Activated T-cell treated with anti-CD3 and anti-CD28 coated beads, Interleukin-2, amount 50 U/mL, for 72 hours (primary cell): ENCODE results near the gene PERM1. TPM values are rescaled to one million over a fixed set of nuclear protein-coding genes. Genes with fewer than 3 reads are reported as not detected.

Source experiments
- ATAC-seq, 2 donors: fragments of 150-1000 bp; cut with Tn5 transposase; replicated peaks in 1 of 2; 2 replicates each; pipeline ENCODE4 v1.10.0; 2021; ENCODE audit warnings: moderate library complexity in 2 of 2, mild to moderate bottlenecking in 1 of 2
- DNase-seq, 2 donors: peaks; one replicate each; pipeline ENCODE4 v3.0.0; 2021 to 2022; ENCODE audit warnings: mixed read lengths in 1 of 2
- H3K27ac Mint-ChIP-seq: one replicate; pipeline ENCODE4 v1.8.0; 2022; ENCODE audit warnings: mild to moderate bottlenecking, moderate library complexity, mixed read lengths
- H3K27me3 Mint-ChIP-seq: one replicate; pipeline ENCODE4 v1.8.0; 2022; ENCODE audit warnings: low read depth, mixed read lengths
- H3K36me3 Mint-ChIP-seq, 2 donors: one replicate each; pipeline ENCODE4 v1.8.0; 2022; ENCODE audit warnings: mixed read lengths in 2 of 2, mild to moderate bottlenecking in 1 of 2; ENCODE audit not compliant: insufficient read depth in 2 of 2
- H3K4me1 Mint-ChIP-seq: one replicate; pipeline ENCODE4 v1.8.0; 2022; ENCODE audit warnings: low read depth, mixed read lengths
- H3K4me3 Mint-ChIP-seq, 2 donors: one replicate each; pipeline ENCODE4 v1.8.0; 2022; ENCODE audit warnings: mild to moderate bottlenecking in 2 of 2, mixed read lengths in 2 of 2, moderate library complexity in 2 of 2
- H3K9me3 Mint-ChIP-seq, 2 donors: one replicate each; pipeline ENCODE4 v1.8.0; 2022; ENCODE audit warnings: mixed read lengths in 2 of 2
- total RNA-seq, 2 donors: library from RNA; stranded (reverse); gene quantifications; one replicate each; pipeline ENCODE4 v1.2.3, GENCODE V29; 2022

PERM1 gene
- total RNA-seq, 2 donors from 2014 or later, result not detected

DNA sequence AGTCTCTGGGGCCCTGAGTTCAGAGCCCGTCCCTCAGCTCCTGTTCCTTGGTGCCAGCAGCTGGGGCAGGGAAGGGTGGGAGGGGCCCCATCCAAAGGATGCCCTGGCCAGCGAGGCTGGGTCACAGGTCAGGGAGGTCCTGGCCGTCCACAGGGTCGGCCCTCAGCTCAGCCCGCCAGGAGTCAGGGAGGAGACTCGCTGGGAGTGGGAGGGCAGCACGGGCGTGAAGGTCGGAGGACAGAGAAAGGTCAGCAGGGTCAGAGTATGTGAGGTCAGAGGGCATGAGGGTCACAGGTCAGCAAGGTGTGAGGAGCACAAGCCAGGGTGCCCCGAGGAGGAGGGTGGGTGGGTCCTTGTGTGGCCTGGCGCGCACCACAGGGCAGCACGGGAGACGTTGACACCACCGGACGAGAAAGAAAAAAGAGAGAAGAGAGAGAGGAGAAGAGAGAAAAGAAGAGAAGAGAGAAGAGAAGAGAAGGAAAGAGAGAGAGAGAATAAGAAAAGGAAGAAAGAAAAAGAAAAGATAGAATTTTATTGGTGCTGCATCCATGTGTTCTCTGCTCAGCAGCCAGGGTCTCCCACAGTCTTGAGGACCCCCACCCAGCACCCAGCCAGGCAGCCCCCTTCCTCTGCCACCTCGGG lies 7.1 kb downstream of the PERM1 start:
- Mint-ChIP-seq H3K4me3 (no peak overlapping the region), H3K27ac (no peak overlapping the region)
- no peak for ATAC-seq

DNA sequence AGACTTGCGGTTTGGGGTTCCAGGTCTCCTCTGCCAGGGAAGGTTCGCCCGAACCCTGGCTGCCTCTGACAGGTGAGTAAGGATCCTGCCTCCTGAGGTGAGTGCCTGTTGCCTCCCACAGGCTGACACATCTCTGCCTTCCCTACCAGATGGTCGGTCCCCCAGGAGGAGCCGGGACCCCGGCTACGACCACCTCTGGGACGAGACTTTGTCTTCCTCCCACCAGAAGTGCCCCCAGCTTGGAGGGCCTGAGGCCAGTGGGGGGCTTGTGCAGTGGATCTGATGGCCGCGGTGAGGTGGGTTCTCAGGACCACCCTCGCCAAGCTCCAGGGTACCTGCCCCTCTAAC lies 7.6 kb downstream of the PERM1 start:
- Mint-ChIP-seq H3K9me3 (peaks cover 0 to 5% of the 10 kb centered on the region in 2 donors), H3K4me3 (no peak overlapping the region), H3K4me1 (no peaks in the 10 kb centered on the region), H3K27me3 (peaks cover 21% of the 10 kb centered on the region), H3K36me3 (no peaks in the 10 kb centered on the region), H3K27ac (no peak overlapping the region)
- ATAC-seq (no peak), DNase-seq (no peak)

More for the DNA sequence above, 7.1 kb downstream of the PERM1 start:
- peaks cover 16% of the 10 kb centered on the region for H3K27me3 Mint-ChIP-seq
- no peak for DNase-seq
- no peaks in the 10 kb centered on the region for H3K9me3 Mint-ChIP-seq
- no peaks in the 10 kb centered on the region for H3K4me1 Mint-ChIP-seq
- H3K36me3 Mint-ChIP-seq, result no peaks in the 10 kb centered on the region

DNA sequence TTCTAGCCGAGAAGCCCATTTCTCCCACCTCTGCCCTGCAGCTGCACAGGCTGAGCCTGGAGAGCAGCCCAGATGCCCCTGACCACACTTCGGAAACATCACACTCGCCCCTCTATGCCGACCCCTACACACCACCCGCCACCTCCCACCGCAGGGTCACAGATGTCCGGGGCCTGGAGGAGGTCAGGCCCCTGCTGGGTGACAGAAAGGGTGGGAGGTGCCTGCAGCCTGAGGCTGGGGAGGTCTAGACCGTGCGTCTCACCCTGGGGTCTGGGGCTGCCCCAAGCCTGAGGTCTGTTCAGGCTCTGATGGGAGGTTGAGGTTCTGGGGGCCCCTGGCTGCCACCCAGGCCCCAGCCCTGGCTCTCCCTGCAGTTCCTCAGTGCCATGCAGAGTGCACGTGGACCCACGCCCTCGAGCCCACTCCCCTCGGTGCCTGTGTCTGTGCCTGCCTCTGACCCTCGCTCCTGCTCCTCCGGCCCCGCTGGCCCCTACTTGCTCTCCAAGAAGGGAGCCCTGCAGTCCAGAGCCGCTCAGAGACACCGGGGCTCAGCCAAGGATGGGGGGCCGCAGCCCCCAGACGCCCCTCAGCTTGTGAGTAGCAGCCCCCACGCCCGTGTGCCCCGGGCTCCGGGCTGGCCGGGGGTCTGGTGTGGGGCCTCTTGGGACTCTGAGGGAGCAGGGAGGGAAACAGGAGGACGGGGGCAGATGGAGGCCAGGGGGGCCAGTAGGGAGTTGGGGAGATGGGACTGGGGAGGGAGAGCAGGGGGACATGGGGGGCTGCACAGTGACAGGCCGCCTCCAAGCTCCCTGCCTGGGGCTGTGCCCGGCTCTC lies 8.2 kb downstream of the PERM1 start:
- Mint-ChIP-seq H3K4me3 (no peak overlapping the region), H3K27me3 (peaks cover 24% of the 10 kb centered on the region), H3K27ac (no peak overlapping the region), H3K36me3 (no peaks in the 10 kb centered on the region), H3K4me1 (no peaks in the 10 kb centered on the region), H3K9me3 (peaks cover 0 to 6% of the 10 kb centered on the region in 2 donors)
- ATAC-seq (no peak), DNase-seq (no peak)

DNA sequence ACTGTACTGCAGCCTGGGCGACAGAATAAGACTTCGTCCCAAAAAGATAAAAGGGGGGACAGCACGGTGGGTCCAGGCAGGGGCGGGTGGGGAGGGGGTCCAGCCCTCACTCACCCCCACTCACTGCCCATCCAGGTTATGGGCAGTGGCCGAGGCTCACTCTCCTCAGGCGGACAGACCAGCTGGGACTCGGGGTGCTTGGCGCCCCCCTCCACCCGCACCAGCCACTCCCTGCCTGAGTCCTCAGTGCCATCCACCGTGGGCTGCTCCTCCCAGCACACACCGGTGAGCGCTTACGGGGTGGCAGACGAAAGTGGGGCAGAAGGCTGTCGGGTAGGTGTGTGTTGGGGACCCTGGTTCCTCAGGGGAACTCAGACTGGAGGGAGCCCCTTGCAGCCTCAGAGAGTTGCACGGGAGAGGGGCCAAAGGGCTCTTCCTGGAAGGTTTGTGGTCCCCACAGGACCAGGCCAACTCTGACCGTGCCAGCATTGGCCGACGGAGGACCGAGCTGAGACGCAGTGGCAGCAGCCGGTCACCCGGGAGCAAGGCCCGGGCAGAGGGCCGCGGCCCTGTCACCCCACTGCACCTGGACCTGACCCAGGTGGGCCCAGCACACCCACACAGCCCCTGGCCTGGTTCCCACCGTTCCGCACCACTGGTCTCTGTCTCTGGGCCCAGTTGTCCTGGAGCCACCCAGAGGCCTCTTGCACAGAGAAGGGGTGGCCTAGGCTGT lies 9.0 kb downstream of the PERM1 start:
- no peak for DNase-seq
- no peaks in the 10 kb centered on the region for H3K36me3 Mint-ChIP-seq
- peaks cover 0 to 6% of the 10 kb centered on the region in 2 donors for H3K9me3 Mint-ChIP-seq
- no peak for ATAC-seq
- no peak overlapping the region for H3K27ac Mint-ChIP-seq
- H3K27me3 Mint-ChIP-seq, result peaks cover 31% of the 10 kb centered on the region
- H3K4me3 Mint-ChIP-seq, result no peak overlapping the region
- no peaks in the 10 kb centered on the region for H3K4me1 Mint-ChIP-seq

DNA sequence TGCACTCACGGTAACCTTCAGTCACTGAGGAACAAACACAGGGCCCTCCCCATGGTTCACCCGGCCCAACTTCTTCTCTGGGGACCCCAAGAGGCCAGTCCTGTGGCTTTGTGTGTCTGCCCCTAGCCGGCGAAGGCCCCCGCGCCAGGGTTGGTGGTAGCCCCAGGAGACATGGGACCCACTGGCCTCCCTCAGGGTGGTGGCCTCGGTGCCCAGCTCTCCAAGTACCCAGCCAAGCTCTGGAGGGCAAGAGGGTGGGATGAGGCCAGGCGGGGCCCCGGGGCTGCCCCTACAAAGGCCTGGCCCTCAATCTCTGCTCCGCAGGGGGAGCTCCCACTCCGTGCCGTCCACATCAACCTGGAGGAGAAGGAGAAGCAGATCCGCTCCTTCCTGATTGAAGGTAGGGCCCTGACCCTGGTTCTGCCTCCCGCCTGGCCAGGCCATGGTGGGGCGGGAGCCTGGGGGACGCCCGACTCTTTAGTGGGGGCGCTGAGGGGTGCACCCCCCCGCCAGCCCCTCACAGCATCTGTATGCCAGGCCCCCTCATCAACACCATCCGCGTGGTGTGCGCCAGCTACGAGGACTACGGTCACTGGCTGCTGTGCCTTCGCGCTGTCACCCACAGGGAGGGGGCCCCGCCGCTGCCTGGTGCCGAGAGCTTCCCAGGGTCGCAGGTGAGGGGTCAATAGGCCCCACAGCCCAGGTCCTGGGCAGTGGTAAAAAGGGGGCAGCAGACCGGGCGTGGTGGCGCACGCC lies 10.0 kb downstream of the PERM1 start:
- no peak overlapping the region for H3K27ac Mint-ChIP-seq
- H3K27me3 Mint-ChIP-seq, result peaks cover 31% of the 10 kb centered on the region
- no peak overlapping the region for H3K4me3 Mint-ChIP-seq
- H3K36me3 Mint-ChIP-seq, result no peaks in the 10 kb centered on the region
- H3K4me1 Mint-ChIP-seq, result no peaks in the 10 kb centered on the region
- peaks cover 0 to 6% of the 10 kb centered on the region in 2 donors for H3K9me3 Mint-ChIP-seq
- ATAC-seq (no peak), DNase-seq (no peak)

DNA sequence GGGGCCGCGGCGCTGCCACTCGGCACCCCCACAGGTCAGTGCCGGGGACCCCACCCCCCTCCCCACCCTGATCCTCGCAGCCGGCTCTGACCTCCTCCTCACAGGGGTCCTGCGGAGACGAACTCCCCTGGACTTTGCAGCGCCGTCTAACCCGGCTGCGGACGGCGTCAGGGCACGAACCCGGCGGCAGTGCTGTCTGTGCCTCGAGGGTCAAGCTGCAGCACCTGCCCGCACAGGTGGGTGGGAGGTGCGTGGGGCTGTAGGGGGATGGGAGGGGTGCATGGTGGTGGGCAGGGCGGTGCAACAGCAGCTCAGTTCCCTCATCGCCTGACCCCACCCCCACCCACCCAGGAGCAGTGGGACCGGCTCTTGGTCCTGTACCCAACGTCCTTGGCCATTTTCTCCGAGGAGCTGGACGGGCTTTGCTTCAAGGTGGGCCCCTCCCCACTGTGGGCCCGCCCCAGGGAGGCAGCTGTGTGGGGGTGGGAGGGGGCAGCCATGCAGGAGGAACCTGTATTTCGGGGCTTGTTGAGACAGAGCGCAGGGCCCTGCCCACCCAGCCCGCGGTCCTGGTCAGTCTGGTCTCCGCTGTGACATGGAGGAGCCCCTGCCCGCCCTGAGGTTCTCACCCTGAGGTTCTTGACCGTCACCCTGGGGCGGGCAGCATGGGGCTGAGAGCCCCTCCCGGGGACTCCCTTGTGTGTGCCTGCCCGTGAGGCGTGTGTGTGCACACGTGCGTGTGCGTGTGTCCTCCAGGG lies 10.7 kb downstream of the PERM1 start:
- Mint-ChIP-seq H3K27me3 (peaks cover 31% of the 10 kb centered on the region), H3K4me1 (no peaks in the 10 kb centered on the region), H3K36me3 (no peaks in the 10 kb centered on the region), H3K4me3 (no peak overlapping the region), H3K27ac (no peak overlapping the region), H3K9me3 (peaks cover 0 to 6% of the 10 kb centered on the region in 2 donors)
- ATAC-seq (no peak), DNase-seq (no peak)

DNA sequence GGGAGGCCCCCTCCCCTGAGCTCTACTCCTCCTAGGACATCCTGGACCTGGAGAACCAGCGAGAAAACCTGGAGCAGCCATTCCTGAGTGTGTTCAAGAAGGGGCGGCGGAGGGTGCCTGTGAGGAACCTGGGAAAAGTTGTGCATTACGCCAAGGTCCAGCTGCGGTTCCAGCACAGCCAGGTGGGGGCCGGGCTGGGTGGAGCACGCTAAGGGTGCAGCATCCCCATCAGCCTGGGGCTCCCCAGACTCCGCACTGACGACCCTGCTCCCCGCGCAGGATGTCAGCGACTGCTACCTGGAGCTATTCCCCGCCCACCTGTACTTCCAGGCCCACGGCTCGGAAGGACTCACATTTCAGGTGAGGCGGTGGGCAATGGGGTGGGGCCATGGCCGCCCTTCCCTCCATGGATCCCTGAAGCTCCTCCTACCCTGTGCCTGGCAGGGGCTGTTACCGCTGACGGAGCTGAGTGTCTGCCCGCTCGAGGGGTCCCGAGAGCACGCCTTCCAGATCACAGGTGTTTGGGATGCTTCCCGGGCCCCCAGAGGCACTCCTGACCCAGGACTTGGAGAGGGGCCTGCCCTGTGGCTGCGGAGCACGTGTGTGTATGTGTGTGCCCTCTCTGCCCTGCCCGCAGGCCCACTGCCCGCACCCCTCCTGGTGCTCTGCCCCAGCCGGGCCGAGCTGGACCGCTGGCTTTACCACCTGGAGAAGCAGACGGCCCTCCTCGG lies 11.5 kb downstream of the PERM1 start:
- Mint-ChIP-seq H3K4me3 (no peak overlapping the region), H3K4me1 (peaks cover 6% of the 10 kb centered on the region), H3K36me3 (no peaks in the 10 kb centered on the region), H3K27ac (no peak overlapping the region), H3K27me3 (peaks cover 25% of the 10 kb centered on the region), H3K9me3 (peaks cover 0 to 6% of the 10 kb centered on the region in 2 donors)
- ATAC-seq (no peak), DNase-seq (no peak)

DNA sequence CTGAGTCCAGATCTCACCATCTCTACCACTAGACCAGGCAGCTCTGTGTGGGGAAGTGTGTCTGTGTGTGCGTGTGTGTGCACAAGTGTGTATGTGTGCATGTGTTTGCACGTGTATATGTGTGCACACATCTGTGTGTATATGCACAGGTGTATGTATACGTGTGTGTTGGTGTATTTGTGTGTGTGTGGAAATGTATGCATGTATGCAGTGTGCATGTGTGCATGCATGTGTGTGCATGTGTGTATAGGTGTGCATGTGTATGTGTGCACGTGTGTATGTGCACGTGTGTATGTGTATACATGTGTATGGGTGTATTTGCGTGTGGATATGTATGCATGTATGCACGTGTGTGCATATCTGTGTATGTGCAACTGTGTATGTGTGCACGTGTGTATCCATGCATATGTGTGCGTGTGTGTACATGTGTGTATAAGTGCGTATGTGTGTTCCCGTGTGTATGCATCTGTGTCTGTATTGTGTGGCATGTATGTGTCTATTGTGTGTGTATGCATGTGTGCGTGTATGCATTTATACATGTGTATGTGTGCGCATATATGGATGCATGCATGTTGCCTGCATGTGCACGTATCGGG lies 12.5 kb downstream of the PERM1 start:
- H3K4me1 Mint-ChIP-seq, result peaks cover 7% of the 10 kb centered on the region
- ATAC-seq (no peak), DNase-seq (no peak)
- H3K36me3 Mint-ChIP-seq, result no peaks in the 10 kb centered on the region
- peaks cover 0 to 6% of the 10 kb centered on the region in 2 donors for H3K9me3 Mint-ChIP-seq
- H3K27ac Mint-ChIP-seq, result no peak overlapping the region
- H3K27me3 Mint-ChIP-seq, result peaks cover 17% of the 10 kb centered on the region
- H3K4me3 Mint-ChIP-seq, result no peak overlapping the region

DNA sequence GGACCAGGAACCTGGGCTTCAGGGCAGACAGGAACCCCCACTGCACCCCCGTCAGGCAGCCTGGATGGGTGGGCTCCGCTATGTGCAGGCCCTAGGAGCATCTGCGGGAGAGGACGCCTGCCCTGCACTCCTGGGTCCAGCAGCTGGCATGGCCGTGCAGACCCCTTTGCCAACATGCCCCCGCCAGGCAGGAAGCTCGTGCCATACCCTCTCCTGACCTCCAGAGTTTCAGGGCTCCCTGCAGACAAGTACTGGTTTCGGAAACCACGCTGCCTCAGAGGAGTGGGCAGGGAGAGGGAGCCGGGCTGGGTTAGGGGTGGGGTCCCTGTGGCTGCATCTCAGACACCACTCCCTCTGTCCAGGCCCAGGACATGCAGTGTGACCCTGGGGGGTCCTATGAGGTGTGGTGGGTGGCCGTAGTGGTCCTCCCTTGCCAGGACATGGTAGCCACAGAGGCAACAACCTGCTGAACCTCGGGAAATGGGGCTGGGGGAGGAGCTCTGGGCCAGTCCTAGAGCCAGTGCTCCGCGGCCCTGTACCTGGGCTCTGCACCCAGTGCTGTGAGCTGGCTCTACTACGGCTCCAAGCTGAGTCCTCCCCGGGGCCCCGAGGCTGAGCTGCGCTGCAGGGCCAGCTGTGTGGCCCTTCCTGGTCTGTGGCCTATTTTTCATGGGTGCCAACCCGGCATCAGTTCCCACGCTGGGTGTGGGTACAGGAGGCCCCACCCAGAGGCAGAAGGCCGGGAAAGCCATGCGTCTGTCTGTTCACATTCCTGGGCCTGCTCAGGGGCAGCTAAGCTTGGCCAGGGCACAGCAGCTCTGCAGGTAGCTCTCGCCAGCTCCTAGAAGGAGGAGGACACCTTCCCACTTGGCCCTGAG lies 14.2 kb downstream of the PERM1 start:
- H3K27ac Mint-ChIP-seq, result no peak overlapping the region
- no peaks in the 10 kb centered on the region for H3K36me3 Mint-ChIP-seq
- DNase-seq (no peak), ATAC-seq (no peak)
- peaks cover 17% of the 10 kb centered on the region for H3K27me3 Mint-ChIP-seq
- peaks cover 7% of the 10 kb centered on the region for H3K4me1 Mint-ChIP-seq
- peak overlapping the region in 1 of 2 donors; percentile 88 for H3K4me3 Mint-ChIP-seq
- peaks cover 0 to 6% of the 10 kb centered on the region in 2 donors for H3K9me3 Mint-ChIP-seq

DNA sequence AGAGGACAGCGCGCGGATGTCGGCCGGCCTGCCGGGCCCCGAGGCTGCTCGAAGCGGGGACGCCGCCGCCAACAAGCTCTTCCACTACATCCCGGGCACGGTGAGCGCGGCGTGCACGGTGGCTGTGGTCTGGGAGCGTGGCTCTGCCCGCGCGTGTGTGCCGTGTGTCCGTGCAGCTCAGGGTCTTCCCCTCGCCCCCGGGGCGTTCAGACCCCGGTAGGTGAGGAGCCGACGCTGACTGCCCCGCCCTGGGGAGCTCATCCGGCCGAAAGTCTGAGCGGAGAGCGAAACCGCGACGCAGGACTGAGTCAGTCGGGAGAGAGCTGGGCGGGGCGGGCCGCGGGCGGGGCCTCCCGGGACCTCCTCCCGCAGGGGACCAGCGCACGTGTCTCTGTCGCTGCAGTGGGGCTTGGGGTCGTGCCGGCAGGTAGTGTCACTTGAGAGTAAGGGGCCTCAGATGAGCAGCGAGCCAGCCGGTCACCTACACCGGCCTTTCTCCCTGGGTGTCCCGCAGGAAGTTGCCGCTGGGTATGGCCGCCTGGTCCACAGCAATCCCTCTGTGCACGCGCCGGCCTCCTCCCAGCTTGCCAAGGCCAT lies 15.1 kb downstream of the PERM1 start:
- Mint-ChIP-seq H3K27me3 (peaks cover 17% of the 10 kb centered on the region), H3K9me3 (peaks cover 0 to 6% of the 10 kb centered on the region in 2 donors), H3K36me3 (peaks cover 0 to 2% of the 10 kb centered on the region in 2 donors), H3K27ac (no peak overlapping the region), H3K4me1 (peaks cover 7% of the 10 kb centered on the region), H3K4me3 (peak overlapping the region; percentile 87 to 88)
- DNase-seq (peak; percentile 81 to 88), ATAC-seq (peak; percentile 90 to 94)
